Right atrium auricular region (tissue), 2 donors: ENCODE results near the gene TBC1D9. TPM values are rescaled to one million over a fixed set of nuclear protein-coding genes. Genes with fewer than 3 reads are reported as not detected.

Experiments used
- DNase-seq: peaks from one replicate; pipeline ENCODE4 v3.0.0-alpha.2; 2019; ENCODE audit warnings: low spot score
- H3K27ac ChIP-seq, 2 donors: fragments of 200-600 bp; sonication (generic); 1 replicate in 1 of 2; 2 replicates in 1 of 2; pipeline ENCODE4 v1.5.1; 2016 to 2019
- H3K27me3 ChIP-seq, 2 donors: fragments of 200-600 bp; sonication (generic); one replicate each; pipeline versions ENCODE4 v1.5.1 to v1.6.0; 2017 to 2019
- H3K36me3 ChIP-seq: fragments of 200-600 bp; sonication (generic); one replicate; pipeline ENCODE4 v1.5.1; 2016
- H3K4me1 ChIP-seq, 2 donors: fragments of 200-600 bp; sonication (generic); one replicate each; pipeline versions ENCODE4 v1.5.1 to v1.6.0; 2017 to 2019
- H3K4me3 ChIP-seq, 2 donors: fragments of 200-600 bp; sonication (generic); 1 replicate in 1 of 2; 2 replicates in 1 of 2; pipeline ENCODE4 v1.5.1; 2017 to 2019; ENCODE audit warnings: mild to moderate bottlenecking in 1 of 2, moderate library complexity in 1 of 2
- H3K9me3 ChIP-seq, 2 donors: fragments of 200-600 bp; sonication (generic); one replicate each; pipeline ENCODE4 v1.5.1; 2019
- CTCF ChIP-seq, 2 donors: fragments of 200-600 bp; sonication (generic); IDR thresholded peaks; one replicate each; pipeline ENCODE4 v1.5.1; 2019; ENCODE audit warnings: antibody characterized with exemption in 2 of 2
- total RNA-seq, 2 donors: library from RNA; depleted of rRNA; stranded (reverse); fragments of >200 nt; gene quantifications; one replicate each; pipeline ENCODE4 v1.1.0, GENCODE V29; 2016

TBC1D9 gene
- total RNA-seq, 2 donors from 2014 or later = 10.9 to 18.8 TPM

GRCh38 chr4:140738139-140738538, 18.0 kb downstream of the TBC1D9 start:
- Histone ChIP-seq H3K27ac (no peak overlapping the region), H3K4me1 (peaks cover 0 to 36% of the 10 kb centered on the region in 2 donors), H3K36me3 (no peaks in the 10 kb centered on the region), H3K4me3 (no peak overlapping the region), H3K27me3 (no peaks in the 10 kb centered on the region), H3K9me3 (no peaks in the 10 kb centered on the region)
- DNase-seq = no peak
- TF ChIP-seq CTCF (IDR thresholded peaks at IDR 0.05) = no peak

DNA sequence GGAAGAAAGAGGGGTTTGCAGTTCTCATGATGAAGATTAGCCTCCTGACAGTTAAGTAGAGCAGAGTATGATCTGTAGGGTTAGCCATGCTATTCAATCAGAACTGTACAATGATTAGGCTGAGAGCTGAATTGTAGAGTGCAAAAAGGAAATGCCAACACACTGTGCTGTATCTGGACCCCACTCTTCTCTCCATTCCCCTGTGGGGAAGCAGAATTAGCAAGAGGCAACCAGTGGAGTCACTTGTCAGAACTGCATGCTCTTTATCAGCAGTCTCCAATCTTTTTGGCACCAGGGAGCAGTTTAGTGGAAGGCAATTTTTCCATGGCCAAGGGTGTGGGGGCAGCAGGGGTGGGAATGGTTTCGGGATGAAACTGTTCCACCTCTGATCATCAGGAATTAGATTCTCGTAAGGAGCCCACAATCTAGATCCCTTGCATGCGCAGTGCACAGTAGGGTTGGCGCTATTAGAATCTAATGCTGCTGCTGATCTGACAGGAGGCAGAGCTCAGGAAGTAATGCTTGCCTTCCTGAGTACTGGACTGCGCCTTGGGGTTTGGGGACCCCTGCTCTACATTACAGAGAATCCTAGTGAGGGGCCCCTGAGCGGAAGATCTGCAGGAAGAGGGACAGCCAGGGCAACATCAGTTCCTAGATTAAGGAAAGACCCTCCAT, 19.4 kb downstream of the TBC1D9 start:
- DNase-seq = no peak
- H3K27ac ChIP-seq = no peak overlapping the region
- no peaks in the 10 kb centered on the region for H3K27me3 ChIP-seq
- H3K36me3 ChIP-seq = no peaks in the 10 kb centered on the region
- no peak overlapping the region for H3K4me3 ChIP-seq
- H3K4me1 ChIP-seq = peaks cover 0 to 30% of the 10 kb centered on the region in 2 donors
- no peaks in the 10 kb centered on the region for H3K9me3 ChIP-seq
- TF ChIP-seq CTCF (IDR thresholded peaks at IDR 0.05) = no peak

GRCh38 chr4:140735779-140736391, 20.3 kb downstream of the TBC1D9 start:
- Histone ChIP-seq H3K27ac (no peak overlapping the region), H3K27me3 (no peaks in the 10 kb centered on the region), H3K4me1 (peaks cover 0 to 30% of the 10 kb centered on the region in 2 donors), H3K9me3 (no peaks in the 10 kb centered on the region), H3K36me3 (no peaks in the 10 kb centered on the region), H3K4me3 (no peak overlapping the region)
- DNase-seq = no peak
- no peak for TF ChIP-seq CTCF (IDR thresholded peaks at IDR 0.05)

- no peaks in the 10 kb centered on the region for H3K36me3 ChIP-seq
- H3K27me3 ChIP-seq = no peaks in the 10 kb centered on the region
- no peak for TF ChIP-seq CTCF (IDR thresholded peaks at IDR 0.05)
- no peak overlapping the region for H3K4me3 ChIP-seq
- peaks cover 0 to 29% of the 10 kb centered on the region in 2 donors for H3K4me1 ChIP-seq
- H3K9me3 ChIP-seq = no peaks in the 10 kb centered on the region
- H3K27ac ChIP-seq = no peak overlapping the region
- DNase-seq = no peak
These were observed 20.9 kb downstream of the TBC1D9 start for GRCh38 chr4:140735317-140735716.

DNA sequence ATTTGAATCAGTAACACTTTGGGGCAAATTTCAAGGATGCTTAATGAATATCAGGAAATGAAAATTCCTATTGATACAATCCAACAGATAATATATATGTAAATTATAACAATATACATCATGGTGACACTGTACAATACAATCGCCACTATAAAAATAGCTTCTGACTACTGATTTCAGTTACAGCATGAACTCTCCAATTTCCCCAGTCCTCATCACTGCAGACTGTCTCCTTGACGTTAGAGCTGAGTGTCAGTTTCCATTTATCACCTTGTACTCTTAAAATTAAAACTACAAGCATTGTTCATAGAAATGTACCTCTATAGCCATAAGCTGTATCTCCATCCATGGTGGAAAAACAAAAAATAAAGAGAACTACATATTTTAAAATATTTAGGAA, 23.4 kb downstream of the TBC1D9 start:
- DNase-seq = no peak

More for the DNA sequence above, 23.4 kb downstream of the TBC1D9 start:
- no peaks in the 10 kb centered on the region for H3K9me3 ChIP-seq
- no peak for TF ChIP-seq CTCF (IDR thresholded peaks at IDR 0.05)
- H3K4me1 ChIP-seq = peaks cover 0 to 41% of the 10 kb centered on the region in 2 donors
- no peaks in the 10 kb centered on the region for H3K27me3 ChIP-seq
- H3K4me3 ChIP-seq = no peak overlapping the region
- no peaks in the 10 kb centered on the region for H3K36me3 ChIP-seq
- no peak overlapping the region for H3K27ac ChIP-seq
